GM21526 (cell line): ENCODE data around the gene CASQ2.

Source experiments
- ATAC-seq: cut with Tn5 transposase; IDR thresholded peaks from one replicate; pipeline ENCODE4 v1.9.1; 2021; ENCODE audit warnings: moderate library complexity; ENCODE audit not compliant: unreplicated experiment, low FRiP score

CASQ2 gene

DNA sequence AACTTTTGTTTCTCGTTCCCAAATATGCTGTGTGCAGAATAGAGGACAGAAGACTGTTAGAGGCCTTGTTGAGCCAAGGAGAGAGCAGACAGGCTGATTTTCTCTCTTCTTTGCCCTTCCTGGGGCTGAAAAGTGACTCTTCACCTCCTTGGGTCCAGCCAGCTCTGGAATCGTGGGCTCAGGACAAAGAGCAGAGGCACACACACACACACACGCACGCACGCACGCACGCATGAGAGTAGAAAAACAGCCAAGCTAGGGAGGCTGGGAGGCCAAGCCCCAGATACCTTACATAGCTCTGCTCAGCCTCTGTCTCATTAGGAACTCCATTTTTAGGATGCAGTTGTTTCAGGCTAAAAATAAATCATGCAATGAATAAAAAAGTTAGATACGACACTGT, at the start of gene CASQ2:
TSS of gene CASQ2 (minus strand) at position 166 of the 400 bp plus-strand sequence. CDS start 173 bp downstream, outside the sequence.
- no peak for ATAC-seq

DNA sequence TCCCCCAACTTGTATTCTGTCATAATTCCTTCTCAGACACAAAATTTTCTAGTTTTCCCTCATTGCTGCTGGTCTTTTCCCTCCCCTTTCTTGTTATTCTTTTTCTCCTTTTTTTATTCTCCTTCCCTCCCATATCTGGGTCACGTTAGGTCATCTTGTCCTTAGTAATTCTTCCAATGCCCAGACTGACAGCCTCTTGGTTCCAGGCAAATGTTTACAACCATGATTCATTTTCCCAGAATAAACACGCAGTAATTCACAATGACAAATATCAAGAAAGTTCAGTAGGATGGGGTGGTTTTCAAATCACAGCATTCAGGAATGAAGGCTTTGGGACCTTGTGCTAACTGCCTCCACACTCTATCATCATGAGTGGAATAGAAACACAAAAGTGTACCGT, 47.2 kb upstream of the CASQ2 start:
- ATAC-seq, result no peak

DNA sequence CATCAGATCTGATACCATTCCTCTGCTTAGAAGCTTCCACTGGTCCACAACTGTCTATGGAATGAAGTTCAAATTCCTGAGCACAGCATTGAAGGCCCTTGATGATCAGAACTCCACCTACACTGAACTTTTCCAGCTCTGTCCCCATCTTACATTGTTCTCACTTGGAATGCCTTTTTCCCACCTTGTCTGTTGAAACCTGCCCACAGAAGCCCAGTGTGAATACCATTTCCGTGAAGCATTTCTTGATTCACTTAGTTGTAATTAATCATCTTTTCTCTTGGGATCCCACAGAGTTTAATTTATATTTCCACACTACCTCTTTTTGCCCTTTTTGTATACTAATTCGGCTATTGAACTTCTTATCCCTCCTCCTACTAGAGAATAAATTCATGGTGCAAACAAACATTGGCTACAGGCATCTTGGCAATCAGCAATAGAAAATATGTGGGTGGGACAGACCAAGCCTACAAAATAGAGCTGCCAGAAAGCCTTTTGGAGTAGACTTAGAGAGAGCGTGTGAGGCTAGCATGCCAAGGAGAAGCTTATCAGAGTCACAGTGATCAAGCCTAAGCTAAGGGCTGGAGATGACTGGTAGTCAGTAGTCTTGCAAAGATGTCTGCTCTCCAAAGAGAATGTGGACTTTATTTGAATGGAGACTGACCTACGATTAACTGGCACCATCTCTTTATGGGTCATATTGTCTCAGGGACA, 46.3 kb upstream of the CASQ2 start:
- ATAC-seq, result no peak

- ATAC-seq, result no peak
Observed at GRCh38 chr1:115813727-115814126, 45.2 kb upstream of the CASQ2 start.

- no peak for ATAC-seq
Observed at GRCh38 chr1:115811140-115811828, 42.8 kb upstream of the CASQ2 start.

DNA sequence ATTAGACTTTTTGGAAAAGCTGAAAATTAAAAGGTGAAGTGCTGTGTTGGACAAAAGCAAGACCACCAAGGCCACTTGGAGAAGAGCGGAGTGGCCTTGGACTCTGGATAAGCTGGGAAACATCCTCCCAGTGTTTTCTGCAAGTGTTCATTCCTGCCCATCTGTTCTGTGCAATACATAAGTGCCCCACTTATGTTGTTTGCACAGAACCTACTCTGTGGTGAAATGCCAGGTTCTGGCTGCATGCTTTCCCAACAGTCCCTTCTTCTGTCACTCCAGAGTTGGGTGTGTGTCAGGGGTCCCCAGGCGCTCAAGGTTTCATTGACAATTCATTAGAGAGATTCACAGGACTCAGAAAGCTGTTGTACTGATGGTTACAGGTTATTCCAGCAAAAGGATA, 42.1 kb upstream of the CASQ2 start:
- ATAC-seq, result no peak

GRCh38 chr1:115809847-115810246, 41.3 kb upstream of the CASQ2 start:
- no peak for ATAC-seq

DNA sequence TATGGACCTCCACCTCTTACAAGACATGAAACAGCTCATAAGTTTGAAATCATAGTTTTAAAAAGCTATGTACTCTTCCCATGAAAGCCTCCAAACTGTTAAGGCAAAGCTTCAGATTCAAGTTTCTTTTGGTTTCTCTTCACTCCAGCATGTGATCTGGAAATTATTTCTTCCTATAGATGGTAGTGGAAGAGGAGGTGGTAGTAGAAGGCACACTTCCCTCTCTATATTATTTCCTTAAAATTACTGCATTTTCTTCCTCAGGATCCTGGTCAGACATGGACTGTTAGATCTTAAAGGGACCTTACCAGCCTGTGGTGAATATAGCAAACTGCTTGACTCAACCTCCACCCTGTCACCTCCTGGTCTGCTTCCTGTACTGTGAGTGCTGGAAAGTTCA, 40.6 kb upstream of the CASQ2 start:
- ATAC-seq, result no peak

DNA sequence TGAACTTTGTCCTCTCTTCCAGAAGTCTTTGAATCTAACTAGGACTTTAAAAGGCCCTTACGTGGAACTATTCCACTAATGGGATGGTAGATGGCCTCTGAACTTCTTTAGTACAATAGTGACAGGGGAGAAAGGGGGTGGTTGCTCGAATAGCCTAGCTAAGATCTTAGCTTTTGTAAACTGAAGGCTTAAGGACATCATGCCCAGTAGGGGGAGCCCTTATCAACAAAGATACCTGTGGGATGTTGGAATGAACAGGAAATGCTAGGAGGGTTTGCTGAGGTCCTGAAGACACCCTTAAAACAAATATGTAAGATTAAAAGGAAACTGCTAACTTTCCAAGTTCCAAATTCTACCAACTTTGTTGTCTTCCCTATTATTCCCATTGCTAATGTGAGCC, 39.2 kb upstream of the CASQ2 start:
- ATAC-seq, result no peak

GRCh38 chr1:115805597-115805996, 37.1 kb upstream of the CASQ2 start:
- no peak for ATAC-seq

DNA sequence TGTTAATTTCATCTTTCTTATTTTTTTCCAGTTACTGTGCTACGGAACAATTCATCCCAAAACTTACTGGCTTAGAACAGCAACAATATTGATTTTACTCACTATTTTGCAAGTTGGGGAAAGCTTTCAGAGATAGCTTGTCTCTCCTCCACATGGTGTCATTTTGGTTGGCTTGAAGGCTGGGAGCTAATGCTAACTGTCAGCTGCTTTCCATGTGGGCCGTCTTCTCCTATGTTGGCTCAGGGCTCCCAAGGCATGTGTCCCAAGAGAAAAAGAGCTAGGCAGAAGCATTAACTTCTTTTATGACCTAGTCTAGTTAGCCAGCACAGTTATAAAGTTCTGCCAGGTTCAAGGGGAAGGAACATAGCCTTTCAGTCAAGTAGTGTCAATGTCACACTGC, 33.9 kb upstream of the CASQ2 start:
- no peak for ATAC-seq

DNA sequence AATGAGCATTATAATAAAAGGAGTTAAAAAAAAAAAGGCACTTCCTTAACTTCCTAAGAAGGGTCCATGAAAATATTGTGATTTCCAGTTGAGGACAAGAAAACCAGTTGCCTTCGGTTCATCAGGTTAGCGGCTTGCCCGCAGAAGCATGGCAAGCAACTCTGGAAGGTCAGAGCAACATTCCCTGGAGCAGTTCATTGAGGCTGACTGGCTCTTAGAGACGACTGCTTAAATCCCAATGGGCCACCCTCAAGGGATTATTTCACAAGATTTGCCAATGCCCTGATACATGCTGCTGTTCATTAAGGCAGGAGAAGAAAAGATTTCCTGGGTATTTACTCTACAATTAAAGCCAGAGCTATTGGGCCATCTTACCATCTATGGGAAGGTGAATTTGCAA, 29.0 kb upstream of the CASQ2 start:
- ATAC-seq, result no peak

DNA sequence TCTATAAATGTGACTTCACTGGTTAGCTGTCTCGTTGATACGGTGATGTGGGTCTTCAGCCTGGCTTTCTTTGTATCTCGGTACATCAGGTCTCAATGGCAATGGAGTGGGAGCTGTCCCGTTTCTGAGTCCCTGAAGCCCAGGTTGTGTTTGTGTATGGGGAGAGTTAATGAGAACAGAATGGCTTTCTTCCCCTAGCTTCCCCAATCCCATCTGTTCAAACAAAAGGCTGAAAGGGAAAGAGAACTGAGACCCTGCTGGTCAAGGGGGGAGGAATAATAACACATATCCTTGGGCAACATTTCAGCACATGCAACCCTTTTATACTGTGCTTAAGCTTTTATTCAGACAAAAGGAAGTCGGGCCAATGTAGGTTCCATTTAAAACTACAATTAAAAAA, 28.4 kb upstream of the CASQ2 start:
- ATAC-seq, result no peak

DNA sequence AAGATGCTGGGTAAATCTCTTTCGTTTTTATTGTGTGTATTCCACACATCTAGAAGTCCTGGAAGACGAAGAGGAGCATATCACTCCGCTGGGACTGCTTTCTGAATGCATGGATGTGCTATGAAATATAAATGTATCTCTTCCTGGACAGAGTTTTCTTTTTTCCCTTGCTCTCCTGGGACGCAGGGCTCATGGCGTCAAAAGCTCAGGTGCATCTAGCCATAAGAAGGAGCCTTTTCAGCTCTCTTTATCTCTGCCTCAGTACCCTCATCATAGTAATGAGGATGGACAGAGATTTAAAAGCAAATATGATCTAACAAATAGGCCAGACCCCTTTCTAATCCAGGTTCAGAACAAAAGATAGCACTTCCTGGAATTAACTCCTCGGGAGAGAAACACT, 27.5 kb upstream of the CASQ2 start:
- ATAC-seq, result no peak

- no peak for ATAC-seq
Observed at GRCh38 chr1:115794976-115795639, 26.6 kb upstream of the CASQ2 start.

GRCh38 chr1:115793162-115793561, 24.6 kb upstream of the CASQ2 start:
- ATAC-seq, result no peak

- no peak for ATAC-seq
Observed at GRCh38 chr1:115791816-115792215, 23.3 kb upstream of the CASQ2 start.

GRCh38 chr1:115790846-115791245, 22.3 kb upstream of the CASQ2 start:
- ATAC-seq, result no peak

DNA sequence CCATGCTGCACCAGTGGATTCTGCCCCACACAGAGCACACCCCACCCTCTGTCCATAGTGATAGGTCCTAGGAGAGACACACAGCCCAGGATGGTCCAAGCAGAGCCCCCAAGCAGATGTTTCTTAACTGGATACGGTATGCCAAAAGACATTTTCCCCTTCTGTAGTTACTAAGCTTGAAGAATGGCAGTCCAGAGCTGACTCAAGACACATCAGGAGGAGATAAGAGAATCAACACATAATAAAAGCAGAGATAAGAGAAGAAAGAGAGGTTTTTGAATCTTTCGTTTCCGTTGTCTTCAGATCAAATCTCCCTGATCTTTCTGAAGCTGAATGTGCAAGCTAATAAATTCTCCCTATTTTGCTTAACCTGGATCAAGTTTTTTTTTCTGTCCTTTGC, 21.8 kb upstream of the CASQ2 start:
- ATAC-seq, result no peak

GRCh38 chr1:115783311-115783710, 14.8 kb upstream of the CASQ2 start:
- ATAC-seq, result no peak

- no peak for ATAC-seq
Observed at GRCh38 chr1:115782571-115783281, 14.2 kb upstream of the CASQ2 start.
